Measurements from ENCODE around the gene CDS1.

GRCh38 chr4:84565951-84566350 lies 17.0 kb upstream of the CDS1 start:
- no peak for TF ChIP-seq POLR2AphosphoS5 (IDR thresholded peaks at IDR 0.05)
- TF ChIP-seq POLR2A (IDR thresholded peaks at IDR 0.05), result no peak
- no peak for TF ChIP-seq CTCF (IDR thresholded peaks at IDR 0.05)

All from upper lobe of left lung (tissue), 4 donors.